ENCODE measurements around the gene CUX1. TPM values are rescaled to one million over a fixed set of nuclear protein-coding genes. Genes with fewer than 3 reads are reported as not detected.

Gene CUX1
- total RNA-seq, 1 donor from 2014 or later, result 101 TPM

GRCh38 chr7:102255501-102255900 lies 438.1 kb downstream of the CUX1 start:
- H3K36me3 ChIP-seq, result peaks cover 0 to under 1% of the 10 kb centered on the region in 2 donors
- no peaks in the 10 kb centered on the region for H3K4me1 ChIP-seq
- DNase-seq (ENCODE audit: low spot score in 2 of 2), result no peak
- H3K27me3 ChIP-seq, result no peaks in the 10 kb centered on the region
- no peak overlapping the region for H3K27ac ChIP-seq
- TF ChIP-seq, protein P1, sequence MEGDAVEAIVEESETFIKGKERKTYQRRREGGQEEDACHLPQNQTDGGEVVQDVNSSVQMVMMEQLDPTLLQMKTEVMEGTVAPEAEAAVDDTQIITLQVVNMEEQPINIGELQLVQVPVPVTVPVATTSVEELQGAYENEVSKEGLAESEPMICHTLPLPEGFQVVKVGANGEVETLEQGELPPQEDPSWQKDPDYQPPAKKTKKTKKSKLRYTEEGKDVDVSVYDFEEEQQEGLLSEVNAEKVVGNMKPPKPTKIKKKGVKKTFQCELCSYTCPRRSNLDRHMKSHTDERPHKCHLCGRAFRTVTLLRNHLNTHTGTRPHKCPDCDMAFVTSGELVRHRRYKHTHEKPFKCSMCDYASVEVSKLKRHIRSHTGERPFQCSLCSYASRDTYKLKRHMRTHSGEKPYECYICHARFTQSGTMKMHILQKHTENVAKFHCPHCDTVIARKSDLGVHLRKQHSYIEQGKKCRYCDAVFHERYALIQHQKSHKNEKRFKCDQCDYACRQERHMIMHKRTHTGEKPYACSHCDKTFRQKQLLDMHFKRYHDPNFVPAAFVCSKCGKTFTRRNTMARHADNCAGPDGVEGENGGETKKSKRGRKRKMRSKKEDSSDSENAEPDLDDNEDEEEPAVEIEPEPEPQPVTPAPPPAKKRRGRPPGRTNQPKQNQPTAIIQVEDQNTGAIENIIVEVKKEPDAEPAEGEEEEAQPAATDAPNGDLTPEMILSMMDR (IDR thresholded peaks at IDR 0.05), result no peak
- intact Hi-C loops (cut with DNase I), result no loop called here
- H3K9me3 ChIP-seq, result no peaks in the 10 kb centered on the region
- H3K4me3 ChIP-seq, result no peak overlapping the region

GRCh38 chr7:102255916-102256315 lies 438.5 kb downstream of the CUX1 start:
- intact Hi-C loops (cut with DNase I), result no loop called here
- TF ChIP-seq, protein P1 (IDR thresholded peaks at IDR 0.05), result no peak
- Histone ChIP-seq H3K9me3 (no peaks in the 10 kb centered on the region), H3K4me3 (no peak overlapping the region), H3K27ac (no peak overlapping the region), H3K4me1 (no peaks in the 10 kb centered on the region), H3K36me3 (no peaks in the 10 kb centered on the region), H3K27me3 (no peaks in the 10 kb centered on the region)
- DNase-seq (ENCODE audit: low spot score in 2 of 2), result no peak

DNA sequence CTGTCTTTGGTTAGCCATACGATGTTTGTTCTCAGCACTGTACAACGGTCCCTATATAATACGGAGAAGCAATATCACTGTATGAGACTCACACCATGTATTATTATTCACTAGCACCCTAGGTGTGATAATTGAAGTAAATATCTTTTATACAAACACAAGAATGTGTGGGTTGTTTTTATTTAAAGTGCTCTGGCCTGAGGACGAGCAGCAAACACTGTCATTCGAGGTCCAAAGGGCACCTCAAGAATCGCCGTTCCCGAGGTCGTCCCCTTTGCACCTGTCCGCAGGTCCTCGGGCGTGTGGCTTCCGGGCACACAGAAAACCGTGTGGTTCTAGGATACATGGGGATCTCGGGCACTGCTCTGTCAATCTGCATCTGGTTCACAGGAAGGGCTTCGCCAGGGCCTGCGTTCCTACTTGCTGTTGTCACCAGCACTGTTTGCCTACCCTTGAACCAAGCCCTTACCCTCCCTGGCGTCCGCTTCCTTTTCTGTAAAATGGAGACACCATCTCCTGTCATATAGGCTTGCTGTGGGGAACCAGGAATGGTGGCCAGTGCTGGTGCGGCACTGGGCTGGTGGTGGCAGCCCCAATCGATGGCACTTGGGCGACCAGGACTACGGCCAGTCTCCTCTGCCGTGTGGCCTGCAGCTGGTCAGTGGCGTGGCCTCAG lies 440.8 kb downstream of the CUX1 start:
- Histone ChIP-seq H3K4me1 (no peaks in the 10 kb centered on the region), H3K36me3 (no peaks in the 10 kb centered on the region), H3K9me3 (no peaks in the 10 kb centered on the region), H3K27me3 (no peaks in the 10 kb centered on the region), H3K27ac (no peak overlapping the region), H3K4me3 (no peak overlapping the region)
- TF ChIP-seq, protein P1 (IDR thresholded peaks at IDR 0.05), result no peak
- intact Hi-C loops (cut with DNase I), result no loop called here
- DNase-seq (ENCODE audit: low spot score in 2 of 2), result no peak

DNA sequence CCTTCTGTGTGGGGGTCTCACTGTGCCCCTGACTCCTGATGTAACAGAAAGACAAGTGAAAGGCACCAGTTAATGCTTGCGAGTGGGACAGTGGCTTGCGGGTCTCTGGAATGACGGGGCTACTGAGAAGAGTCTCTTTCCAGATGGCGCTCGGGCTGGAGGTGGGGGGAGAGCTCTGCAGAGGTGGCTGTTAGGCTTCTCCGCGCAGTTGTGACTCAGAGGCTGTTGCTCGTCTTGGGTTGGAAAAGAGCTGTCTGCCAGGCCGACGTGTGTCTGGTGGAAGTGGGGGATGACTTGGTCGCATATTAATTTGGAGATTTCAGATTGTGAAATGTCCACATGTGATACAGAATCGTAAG lies 441.3 kb downstream of the CUX1 start:
- intact Hi-C loops (cut with DNase I), result no loop called here
- TF ChIP-seq, protein P1 (IDR thresholded peaks at IDR 0.05), result no peak
- Histone ChIP-seq H3K4me1 (no peaks in the 10 kb centered on the region), H3K27me3 (no peaks in the 10 kb centered on the region), H3K4me3 (no peak overlapping the region), H3K27ac (no peak overlapping the region), H3K36me3 (no peaks in the 10 kb centered on the region), H3K9me3 (no peaks in the 10 kb centered on the region)
- DNase-seq (ENCODE audit: low spot score in 2 of 2), result no peak

- H3K4me3 ChIP-seq, result no peak overlapping the region
Measured at GRCh38 chr7:102260856-102261255, 443.4 kb downstream of the CUX1 start.

More at GRCh38 chr7:102260856-102261255, 443.4 kb downstream of the CUX1 start:
- no peak for DNase-seq (ENCODE audit: low spot score in 2 of 2)
- H3K36me3 ChIP-seq, result no peaks in the 10 kb centered on the region
- intact Hi-C loops (cut with DNase I), result no loop called here
- H3K27ac ChIP-seq, result no peak overlapping the region
- H3K9me3 ChIP-seq, result no peaks in the 10 kb centered on the region
- H3K4me1 ChIP-seq, result no peaks in the 10 kb centered on the region
- H3K27me3 ChIP-seq, result no peaks in the 10 kb centered on the region
- TF ChIP-seq, protein P1 (IDR thresholded peaks at IDR 0.05), result no peak
